NCI-H510A treated with DMSO at 0.1 percent for 48 hours (cell line): ENCODE measurements around the gene NUP88.
A peak's percentile ranks its signal among the peaks of the same experiment; 100 is the strongest.

ENCODE experiments used
- DNase-seq: peaks from one replicate; lab custom pipeline; 2025; lab: John Stamatoyannopoulos, UW

Gene NUP88

GRCh38 chr17:5419959-5420653 lies 644 bp upstream of the NUP88 start, which contains the start of gene RPAIN:
Gene RPAIN (plus strand): TSS chr17:5420182. CDS start chr17:5420211, 29 bp downstream.
- peak; percentile 96 for DNase-seq

GRCh38 chr17:5418858-5419355 lies 555 bp downstream of the NUP88 start:
- peak; percentile 46 for DNase-seq

GRCh38 chr17:5416901-5417300 lies 2.6 kb downstream of the NUP88 start:
- no peak for DNase-seq

GRCh38 chr17:5413682-5414081 lies 5.8 kb downstream of the NUP88 start:
- no peak for DNase-seq

- DNase-seq, result no peak
These were observed 8.7 kb downstream of the NUP88 start for GRCh38 chr17:5410594-5411272.

- no peak for DNase-seq
These were observed 11.3 kb downstream of the NUP88 start for GRCh38 chr17:5408186-5408585.

- no peak for DNase-seq
These were observed 14.1 kb downstream of the NUP88 start for GRCh38 chr17:5405400-5405799.

- DNase-seq, result no peak
These were observed 19.7 kb downstream of the NUP88 start for GRCh38 chr17:5399767-5400166.

GRCh38 chr17:5396612-5397011 lies 22.9 kb downstream of the NUP88 start:
- no peak for DNase-seq

GRCh38 chr17:5391678-5392077 lies 27.8 kb downstream of the NUP88 start:
- no peak for DNase-seq

- no peak for DNase-seq
These were observed 37.9 kb downstream of the NUP88 start for GRCh38 chr17:5381542-5381941.

GRCh38 chr17:5380491-5381135 lies 38.8 kb downstream of the NUP88 start:
- DNase-seq, result no peak

- no peak for DNase-seq
These were observed 39.9 kb downstream of the NUP88 start for GRCh38 chr17:5379351-5380107.

- no peak for DNase-seq
These were observed 40.8 kb downstream of the NUP88 start for GRCh38 chr17:5378566-5379207.

GRCh38 chr17:5373112-5373511 lies 46.4 kb downstream of the NUP88 start:
- DNase-seq, result no peak

- no peak for DNase-seq
These were observed 49.1 kb downstream of the NUP88 start for GRCh38 chr17:5370411-5370810.

- no peak for DNase-seq
These were observed 53.6 kb downstream of the NUP88 start for GRCh38 chr17:5365831-5366230.

GRCh38 chr17:5364696-5365095 lies 54.8 kb downstream of the NUP88 start:
- DNase-seq, result no peak

- no peak for DNase-seq
These were observed 55.3 kb downstream of the NUP88 start for GRCh38 chr17:5364156-5364555.

- DNase-seq, result no peak
These were observed 57.2 kb downstream of the NUP88 start for GRCh38 chr17:5362162-5362811.

GRCh38 chr17:5361426-5361825 lies 58.0 kb downstream of the NUP88 start:
- DNase-seq, result no peak
